ENCODE results near the gene ATP6AP1.

- TF ChIP-seq CTCF (IDR thresholded peaks at IDR 0.05; ENCODE audit: insufficient read depth, low read length, poor library complexity, severe bottlenecking): no peak
- no peak for TF ChIP-seq EZH2phosphoT487 (conservative IDR thresholded peaks at IDR 0.05; ENCODE audit: low read length)
These were observed 2.9 kb downstream of the ATP6AP1 start for GRCh38 chrX:154431341-154431740.
